ENCODE data around the gene OBSCN. TPM values are rescaled to one million over a fixed set of nuclear protein-coding genes. Genes with fewer than 3 reads are reported as not detected.

Gene OBSCN
- total RNA-seq, 1 donor from 2014 or later = 9.5 TPM

DNA sequence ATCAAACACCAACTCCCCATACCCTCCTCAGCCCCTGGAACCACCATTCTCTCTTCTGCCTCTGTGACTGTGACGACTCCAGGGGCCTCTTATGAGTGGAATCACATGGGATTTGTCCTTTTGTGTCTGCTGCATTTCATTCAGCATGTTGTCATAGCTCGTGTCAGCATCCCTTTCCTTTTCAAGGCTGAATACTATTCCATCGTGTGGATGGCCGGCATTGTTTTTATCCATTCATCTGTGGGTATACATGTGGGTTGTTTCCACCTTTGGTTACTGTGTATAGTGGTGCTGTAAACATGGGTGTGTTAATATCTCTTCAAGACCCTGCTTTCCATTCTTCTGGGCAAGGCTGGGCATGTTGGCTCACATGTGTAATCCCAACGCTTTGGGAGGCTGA lies 17.1 kb upstream of the OBSCN start:
- no peak for DNase-seq

GRCh38 chr1:228194436-228194835 lies 13.4 kb upstream of the OBSCN start:
- no peak for DNase-seq

DNA sequence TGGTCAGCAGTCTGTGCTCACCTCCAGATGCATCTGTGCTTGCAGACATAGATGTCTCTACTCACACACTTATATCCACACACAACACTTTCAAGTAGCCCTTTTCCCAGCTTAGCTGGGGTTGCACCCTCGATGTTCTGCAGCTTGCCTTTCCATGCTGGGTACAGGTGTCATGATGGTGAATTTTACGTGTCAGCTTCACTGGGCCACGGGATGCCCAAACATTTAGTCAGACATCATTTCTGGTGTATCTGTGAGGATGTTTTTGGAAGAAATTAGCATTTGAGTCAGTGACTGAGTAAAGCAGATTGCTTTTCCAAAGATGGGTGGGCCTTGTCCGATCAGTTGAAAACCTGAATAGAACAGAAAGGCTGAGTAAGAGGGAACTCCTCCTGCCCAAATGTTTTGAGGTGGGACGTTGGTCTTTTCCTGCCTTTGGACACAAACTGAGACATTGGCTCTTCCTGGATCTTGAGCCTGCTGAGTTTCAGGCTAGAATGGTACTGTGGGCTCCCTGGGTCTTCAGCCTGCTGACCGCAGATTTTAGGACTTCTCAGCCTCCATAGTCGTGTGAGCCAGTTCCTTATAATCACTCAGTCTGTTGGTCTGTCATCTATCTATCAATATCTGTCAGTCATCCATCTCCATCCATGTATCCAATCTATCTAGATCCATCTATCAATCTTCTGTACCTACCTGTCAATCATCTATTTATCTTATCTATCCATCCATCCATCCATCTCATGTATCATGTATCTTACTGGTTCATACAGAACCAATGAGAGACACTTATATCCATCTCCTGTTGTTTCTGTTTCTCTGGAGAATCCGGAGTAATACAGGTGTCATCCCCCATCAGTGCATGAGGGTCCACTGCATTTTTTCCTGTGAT lies 12.7 kb upstream of the OBSCN start:
- no peak for DNase-seq

GRCh38 chr1:228197555-228198147 lies 10.2 kb upstream of the OBSCN start:
- no peak for DNase-seq

- DNase-seq = no peak
These were observed 8.8 kb upstream of the OBSCN start for GRCh38 chr1:228198977-228199590.

DNA sequence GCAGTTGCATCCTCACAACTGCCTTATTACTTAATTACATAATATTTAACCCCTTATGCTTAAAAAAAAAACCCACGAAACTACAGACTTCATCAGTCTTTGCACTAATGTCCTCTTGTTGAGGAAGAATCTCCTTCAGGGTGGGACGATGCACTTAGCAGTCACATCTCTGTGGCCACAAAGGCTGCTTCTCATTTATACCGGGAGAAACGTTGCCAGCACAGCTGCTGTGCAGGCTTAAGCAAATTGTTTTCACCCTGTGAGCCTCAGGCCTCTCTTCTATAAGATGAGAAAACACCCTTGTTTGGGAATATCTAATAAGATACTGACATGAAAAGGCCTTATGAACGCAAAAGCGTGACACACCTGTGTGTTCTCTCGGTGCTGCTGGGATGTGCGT lies 2.9 kb upstream of the OBSCN start:
- no peak for DNase-seq

- no peak for DNase-seq
These were observed 2.1 kb upstream of the OBSCN start for GRCh38 chr1:228205526-228206436.

DNA sequence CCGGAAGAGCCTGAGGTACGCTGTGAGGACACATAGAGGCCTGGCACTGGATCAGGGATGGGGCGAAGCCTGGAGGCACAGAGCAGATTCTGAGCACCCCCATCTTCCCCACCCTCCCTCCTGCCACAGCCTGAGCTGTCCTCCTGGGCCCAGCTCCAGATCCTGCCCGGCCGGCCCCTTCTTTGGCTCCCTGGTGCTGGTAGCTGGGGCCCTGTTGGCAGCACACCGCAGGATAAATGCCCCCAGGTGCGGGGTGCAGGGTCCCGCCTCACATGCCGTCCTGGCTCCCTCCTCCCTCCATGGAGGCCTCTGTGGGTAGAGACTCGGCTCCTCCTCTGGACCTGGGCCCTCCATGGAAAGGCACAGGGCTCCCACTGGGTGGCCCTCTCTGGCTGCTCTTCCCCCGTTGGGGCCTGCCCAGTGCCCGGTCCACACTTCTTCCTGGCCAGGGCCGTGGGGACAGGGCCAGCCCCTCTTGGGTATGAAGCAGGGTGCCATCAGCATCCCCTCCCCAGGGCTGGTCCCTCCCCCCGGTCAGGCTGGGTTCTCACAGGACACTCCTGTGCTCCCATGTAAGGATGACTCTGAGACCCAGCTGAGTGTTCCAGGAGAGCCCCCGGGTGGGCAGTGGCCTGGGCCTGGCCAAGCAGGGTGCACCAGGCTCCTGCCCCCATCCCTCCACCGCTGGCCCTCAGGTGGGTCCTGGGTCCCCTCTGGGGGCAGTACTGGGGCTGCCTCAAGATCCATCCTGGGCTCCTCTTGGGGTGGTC lies 1.1 kb upstream of the OBSCN start:
- DNase-seq = no peak

- DNase-seq = no peak
These were observed 448 bp upstream of the OBSCN start for GRCh38 chr1:228207381-228207810.

- DNase-seq = no peak
These were observed 1.1 kb downstream of the OBSCN start for GRCh38 chr1:228208831-228209551.

DNA sequence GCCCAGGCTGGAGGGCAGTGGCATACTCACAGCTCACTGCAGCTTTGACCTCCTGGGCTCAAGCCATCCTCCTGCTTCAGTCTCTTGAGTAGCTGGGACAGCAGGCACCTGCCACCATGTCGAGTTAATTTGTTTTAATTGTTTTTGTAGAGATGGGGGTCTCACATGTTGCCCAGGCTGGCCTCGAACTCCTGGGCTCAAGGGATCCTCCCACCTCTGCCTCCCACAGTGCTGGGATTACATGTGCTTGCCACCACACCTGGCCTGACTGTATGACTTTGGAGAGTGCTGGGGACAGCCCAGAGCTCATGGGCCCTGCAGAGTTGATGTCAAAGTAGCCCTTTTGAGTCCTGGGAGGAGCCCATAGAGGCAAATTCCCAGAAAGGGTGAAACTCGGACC lies 1.8 kb downstream of the OBSCN start:
- no peak for DNase-seq

GRCh38 chr1:228210076-228210651 lies 2.3 kb downstream of the OBSCN start:
- no peak for DNase-seq

GRCh38 chr1:228210712-228211530 lies 3.1 kb downstream of the OBSCN start:
- no peak for DNase-seq

- DNase-seq = no peak
These were observed 3.9 kb downstream of the OBSCN start for GRCh38 chr1:228211531-228212414.

DNA sequence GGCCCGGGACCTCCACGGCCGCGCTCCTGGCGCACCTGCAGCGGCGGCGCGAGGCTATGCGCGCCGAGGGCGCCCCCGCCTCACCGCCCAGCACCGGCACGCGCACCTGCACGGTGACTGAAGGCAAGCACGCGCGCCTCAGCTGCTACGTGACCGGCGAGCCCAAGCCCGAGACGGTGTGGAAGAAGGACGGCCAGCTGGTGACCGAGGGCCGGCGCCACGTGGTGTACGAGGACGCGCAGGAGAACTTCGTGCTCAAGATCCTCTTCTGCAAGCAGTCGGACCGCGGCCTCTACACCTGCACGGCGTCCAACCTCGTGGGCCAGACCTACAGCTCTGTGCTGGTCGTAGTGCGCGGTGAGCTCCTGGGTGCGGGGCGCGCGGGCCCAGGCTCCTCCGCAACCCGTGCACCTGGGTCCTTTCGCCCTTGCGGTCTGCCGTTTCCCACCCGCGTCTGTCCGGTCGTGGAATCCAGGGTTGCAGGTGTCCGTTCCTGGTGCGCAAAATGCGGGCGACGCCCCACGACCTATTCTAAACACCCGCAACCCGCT lies 4.6 kb downstream of the OBSCN start:
- no peak for DNase-seq

DNA sequence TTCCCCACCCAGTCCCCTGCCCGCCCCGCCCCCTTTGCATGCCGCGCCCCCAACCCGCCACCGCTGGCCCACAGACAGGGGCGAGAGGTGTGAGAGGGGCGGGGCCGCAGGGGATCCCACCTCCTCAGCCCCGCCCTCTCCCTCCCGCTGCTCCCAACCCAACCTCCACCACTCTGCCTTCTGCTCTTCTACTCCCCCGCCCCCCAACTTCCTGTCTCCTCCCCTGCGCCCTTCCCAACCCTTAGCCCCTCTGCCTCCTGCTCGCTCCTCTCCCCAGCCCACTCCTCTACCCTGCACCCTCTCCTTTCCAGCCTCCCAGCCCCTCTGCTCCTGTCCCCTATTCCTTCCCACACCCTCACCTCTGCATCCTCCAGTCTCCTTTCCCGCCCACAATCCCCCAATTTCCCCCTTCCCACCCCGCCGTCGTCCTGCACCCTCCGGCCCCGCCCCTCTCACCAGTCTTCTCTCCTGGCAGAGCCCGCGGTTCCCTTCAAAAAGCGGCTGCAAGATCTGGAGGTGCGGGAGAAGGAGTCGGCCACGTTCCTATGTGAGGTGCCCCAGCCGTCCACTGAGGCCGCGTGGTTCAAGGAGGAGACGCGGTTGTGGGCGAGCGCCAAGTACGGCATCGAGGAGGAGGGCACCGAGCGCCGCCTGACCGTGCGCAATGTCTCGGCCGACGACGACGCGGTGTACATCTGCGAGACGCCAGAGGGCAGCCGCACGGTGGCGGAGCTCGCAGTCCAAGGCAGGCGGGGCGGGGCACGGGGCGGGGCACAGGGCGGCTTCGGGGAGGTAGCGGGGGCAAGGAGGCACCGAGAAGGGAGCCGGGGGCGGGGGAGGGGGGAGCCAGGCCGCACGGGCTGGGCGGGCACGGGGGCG lies 5.4 kb downstream of the OBSCN start:
- DNase-seq = peak; percentile 81

Measured in dermis blood vessel endothelial cell (primary cell).